IPS DF 4.7 (cell line): ENCODE measurements around the gene MDFIC2.
"Not testable (repeated sequence)": the region's sequence is repeated elsewhere in the genome, so short reads cannot be mapped to it uniquely, and the experiment has no call there.

Experiments used
- DNase-seq: peaks from one replicate; pipeline ENCODE4 v3.0.0-alpha.2; 2013; ENCODE audit warnings: low spot score; ENCODE audit errors: extremely low read depth

MDFIC2 gene

DNA sequence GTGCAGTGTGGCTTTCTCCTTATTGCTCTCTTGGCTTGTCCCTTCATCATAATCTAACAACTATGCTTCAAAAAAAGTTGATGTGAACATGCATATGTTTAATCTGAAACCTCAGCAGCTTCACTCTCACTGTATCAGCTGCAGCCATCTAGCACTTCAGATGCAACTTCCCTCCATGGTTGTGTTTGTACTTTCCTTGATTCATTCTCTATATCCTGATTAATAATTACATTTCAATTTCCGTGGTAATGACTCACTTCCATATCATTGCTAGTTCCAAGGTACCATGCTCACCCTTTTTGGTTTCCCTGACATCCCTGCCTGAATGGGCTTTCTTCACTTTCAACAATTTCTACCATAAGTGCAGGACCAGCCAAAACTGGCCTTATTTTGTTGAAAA is 51.2 kb downstream of the MDFIC2 start:
- no peak for DNase-seq

DNA sequence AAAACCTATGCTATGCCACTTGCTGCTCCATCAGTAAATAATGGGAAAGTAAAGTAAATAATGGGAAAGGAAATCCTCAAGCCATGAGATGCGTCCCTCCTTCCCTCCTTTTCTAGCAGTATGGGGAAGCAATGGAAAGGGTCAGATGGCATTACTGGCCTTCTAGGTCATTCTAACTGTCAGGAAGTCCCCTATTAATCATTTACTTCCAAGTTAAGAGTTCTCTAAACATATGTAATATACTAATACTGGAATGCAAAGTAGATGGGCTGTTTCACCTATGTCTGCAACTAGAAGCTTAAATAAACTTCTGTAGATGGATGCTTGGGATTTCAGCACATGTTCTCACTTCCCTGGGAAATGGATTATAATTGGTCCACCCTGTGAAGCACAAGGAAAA is 55.9 kb downstream of the MDFIC2 start:
- DNase-seq, result no peak

DNA sequence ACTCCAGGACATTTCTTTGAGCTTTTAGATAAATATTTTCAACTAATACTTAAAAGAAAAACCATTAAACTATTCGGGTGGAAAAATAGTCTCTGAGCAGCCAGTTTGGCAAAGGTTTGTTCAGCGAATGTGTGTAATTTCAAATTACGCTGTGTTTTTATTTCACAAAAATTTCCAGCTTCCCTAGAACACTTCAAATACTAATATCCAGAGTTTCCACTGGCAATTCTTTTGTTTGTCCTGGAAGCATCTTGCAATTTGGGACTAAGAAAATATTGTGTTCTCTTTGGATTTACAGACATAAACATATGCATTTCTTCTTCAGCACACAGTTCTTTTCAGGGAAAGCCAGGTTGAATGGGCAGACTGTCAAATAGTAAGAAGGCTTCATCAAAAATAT is 61.9 kb downstream of the MDFIC2 start:
- no peak for DNase-seq

DNA sequence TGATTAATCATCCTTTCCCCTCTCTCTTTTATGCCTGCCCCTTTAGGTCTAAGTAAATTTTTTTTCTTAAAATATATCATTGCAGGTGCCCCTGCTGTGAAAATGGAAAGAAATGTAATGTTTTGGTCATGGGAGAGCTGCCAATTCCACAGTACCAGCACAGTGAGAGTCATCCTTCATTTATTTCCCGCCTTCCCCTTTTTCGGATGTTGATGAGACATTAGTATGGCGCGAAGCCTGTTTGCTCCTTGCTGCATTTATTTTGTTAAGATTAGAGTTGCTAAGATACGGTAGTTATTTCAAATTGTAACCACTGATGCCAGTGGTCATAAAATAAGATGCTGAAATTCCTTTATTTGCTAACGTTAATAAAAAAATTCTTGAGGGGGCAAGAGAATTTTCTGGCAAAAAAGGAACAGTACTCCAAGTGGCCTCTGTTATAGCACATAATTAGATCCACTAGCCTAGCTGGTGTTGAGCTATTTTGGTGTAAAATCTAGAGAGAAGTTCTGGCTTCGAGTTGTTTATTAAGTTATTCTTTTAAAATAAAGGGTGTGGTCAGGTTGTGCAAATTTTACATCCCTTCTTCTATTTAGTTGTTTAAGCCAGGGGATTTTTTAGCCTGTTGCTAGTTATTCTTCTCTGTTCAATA is 62.8 kb downstream of the MDFIC2 start:
- no peak for DNase-seq

DNA sequence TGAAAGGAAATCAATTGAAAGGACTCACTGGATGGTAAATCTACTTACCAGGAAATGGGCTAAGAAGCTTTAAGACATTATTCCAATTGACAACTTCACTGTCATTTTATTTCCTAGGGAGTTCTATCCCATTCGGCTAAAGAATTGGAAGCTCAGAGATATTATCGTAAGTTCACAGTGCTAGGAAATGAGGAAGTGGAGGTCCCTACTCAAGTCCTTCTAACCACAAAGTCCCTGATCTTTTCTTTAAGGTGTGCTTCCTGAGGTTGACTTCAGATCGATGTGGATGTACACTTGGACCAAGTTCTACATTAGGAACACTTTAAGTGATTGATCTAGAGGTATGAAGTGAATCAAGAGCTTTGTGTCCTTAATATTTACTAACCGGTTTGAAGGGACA is 63.6 kb downstream of the MDFIC2 start:
- DNase-seq, result no peak

DNA sequence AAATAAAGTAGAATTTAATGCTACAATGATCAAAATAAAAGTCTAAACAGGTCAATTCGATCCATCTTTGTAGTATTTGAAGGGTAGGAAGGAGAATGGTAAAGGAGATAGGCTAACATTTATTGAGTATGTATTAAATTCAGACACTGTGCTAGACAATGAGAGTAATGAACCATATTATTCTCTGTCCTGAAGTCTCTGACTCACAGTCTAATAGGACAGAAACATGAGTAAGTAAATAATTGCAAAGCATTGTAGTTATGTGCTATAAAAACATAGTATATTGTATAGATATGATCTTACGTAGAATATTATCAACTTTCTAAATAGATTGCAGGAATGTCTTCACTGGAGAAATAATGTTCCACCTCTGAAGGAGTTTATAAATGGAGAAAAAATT is 64.5 kb downstream of the MDFIC2 start:
- no peak for DNase-seq

DNA sequence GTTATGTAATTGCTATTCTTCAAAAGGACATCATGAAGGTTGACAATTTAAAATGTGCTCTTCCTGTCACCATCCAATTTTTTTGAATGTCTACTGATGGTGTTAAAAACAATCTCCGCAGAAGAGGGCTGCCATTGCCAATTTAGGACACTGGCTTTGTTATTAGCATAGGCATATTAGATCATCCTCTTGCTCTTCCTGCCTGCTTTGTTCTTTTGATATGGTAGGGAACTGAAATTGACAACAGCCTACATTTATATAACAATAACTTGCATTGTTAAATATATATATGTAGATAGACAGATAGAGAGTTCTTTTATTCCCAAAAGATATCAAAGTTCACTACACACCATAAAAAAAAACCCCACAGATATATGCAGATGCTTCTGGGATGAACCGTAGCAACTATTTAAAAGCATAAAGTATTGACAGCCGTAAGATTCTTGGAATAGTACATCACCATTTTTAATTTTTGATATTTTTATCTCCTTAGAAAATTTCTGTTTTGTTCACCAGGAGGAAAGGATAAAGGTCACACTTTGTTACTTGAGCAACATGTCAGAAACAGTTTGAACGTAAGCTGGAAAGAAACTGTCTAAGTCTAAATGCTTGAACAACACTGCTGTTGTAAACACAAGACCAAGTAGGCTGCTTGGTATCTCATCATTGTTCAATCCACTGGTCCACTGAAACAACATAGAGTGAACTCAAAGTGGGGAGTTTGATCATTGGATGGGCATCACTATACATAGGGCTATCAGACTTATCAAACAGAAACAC is 66.5 kb downstream of the MDFIC2 start:
- DNase-seq, result no peak

DNA sequence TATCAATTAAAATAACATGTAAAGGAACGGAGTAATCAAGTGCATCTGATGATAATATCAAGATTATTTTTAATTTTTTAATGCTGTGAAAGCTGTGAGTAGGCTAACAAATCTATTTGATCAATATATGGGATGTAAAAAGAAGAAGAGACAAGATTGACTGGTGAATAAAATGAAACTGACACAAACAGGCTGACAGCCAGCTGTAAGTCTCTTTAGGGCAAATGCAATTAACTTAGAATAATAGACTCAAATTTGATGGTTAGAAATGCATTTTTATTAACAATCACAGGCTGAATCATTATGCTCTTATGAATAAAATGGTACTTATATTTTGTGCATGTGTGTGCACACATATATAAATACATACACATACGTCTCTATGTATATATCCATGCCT is 68.0 kb downstream of the MDFIC2 start:
- no peak for DNase-seq

DNA sequence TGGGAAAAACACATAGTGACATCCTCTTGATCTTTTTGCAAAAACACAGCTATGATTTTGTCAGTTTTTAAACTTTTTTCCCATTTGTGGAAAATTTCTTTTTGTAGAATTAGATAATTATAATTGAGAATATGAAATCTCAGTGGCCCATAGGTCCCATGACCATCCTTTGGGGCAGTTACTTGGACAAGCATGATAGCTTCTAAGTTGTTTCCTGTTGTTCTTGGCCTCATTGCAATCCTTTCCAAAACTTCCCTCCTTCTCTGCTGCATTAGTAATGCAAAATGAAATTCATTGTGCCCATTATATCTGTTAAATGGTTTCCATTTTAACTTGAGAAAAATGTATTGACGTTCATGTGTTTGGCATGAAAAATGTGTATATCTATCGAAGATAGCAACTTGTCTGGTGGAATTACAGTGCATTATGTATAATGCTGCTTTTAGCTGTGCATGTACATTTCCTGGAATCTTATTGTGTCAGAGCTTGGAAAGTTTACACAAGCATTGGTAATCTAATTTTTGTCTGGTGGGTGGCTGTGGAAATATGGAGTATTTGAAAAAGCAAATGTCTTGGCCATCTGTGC is 70.0 kb downstream of the MDFIC2 start:
- no peak for DNase-seq

DNA sequence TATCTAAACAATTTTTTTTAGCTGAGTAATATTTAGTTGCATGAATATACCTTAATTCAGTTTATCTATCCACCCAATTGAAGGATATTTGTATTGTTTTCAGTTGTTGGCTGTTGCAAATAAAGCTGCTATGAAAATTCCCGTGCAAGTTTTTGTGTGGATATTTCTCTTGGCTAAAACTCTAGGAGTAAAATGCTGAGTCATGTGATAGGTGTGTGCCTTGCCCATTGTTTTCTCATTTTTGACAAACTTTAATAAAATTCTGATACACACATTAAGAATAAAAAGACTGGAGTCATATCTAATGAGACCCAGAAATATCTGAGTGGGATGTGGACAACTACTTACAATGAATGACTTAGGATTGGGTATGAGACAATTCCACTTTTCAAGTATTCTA is 78.6 kb downstream of the MDFIC2 start:
- DNase-seq, result no peak

DNA sequence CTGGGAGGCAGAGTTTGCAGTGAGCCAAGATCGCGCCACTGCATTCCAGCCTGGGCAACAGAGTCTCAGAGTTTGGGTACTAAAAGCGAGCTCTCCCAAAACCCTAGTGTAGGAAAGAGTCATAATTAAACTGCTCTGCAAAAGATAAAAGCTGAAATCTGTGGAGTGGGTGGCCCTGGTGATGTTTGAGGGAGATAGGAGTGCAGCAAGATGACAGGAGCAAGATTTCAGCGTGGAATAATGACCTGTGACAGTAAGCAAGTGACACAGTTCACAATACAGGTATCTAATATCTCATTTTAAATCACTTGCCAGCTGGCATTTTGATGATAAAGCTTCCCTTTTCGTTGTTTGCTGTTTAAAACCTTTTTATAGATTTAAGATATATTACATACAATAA is 79.3 kb downstream of the MDFIC2 start:
- DNase-seq, result no peak

DNA sequence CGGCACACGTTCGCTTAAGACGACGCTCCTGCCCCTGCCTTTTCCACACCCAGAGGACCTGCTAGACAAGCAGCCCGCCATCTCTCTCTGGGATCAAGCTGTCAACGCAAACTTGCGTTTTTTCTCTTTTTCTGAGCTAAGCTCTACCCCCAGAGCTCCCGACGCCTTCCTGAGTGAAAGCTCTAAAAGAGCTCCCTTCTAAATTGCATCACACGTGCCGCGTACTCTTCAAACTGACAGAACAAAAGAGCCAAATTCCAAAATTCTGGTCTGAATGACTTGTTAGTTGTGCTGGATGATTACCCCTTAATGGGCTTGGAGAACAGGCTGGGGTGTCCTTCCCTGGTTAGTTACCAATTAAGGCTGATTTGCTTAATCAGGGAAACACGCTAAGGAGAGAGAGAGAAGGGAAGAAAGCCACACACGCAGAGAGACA is 81.2 kb downstream of the MDFIC2 start:
- DNase-seq, result no peak

DNA sequence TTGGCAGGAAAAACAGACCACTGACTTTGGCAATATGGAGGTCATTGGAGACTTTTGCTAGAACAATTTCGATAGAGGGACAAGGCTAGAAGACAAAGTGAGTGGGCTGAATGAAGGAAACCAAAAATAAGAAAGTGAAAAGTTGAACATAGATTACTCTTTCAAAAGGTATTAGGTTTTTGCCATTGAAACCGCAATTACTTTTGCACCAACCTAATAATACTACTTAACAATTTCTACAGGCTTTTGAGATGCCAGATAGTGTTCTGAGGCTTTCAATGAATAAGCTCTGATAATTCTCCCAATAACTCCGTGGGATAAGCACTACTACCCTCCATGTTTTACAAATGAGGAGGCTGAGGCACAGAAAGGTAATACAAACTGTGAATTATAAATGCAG is 85.0 kb downstream of the MDFIC2 start:
- DNase-seq, result no peak

DNA sequence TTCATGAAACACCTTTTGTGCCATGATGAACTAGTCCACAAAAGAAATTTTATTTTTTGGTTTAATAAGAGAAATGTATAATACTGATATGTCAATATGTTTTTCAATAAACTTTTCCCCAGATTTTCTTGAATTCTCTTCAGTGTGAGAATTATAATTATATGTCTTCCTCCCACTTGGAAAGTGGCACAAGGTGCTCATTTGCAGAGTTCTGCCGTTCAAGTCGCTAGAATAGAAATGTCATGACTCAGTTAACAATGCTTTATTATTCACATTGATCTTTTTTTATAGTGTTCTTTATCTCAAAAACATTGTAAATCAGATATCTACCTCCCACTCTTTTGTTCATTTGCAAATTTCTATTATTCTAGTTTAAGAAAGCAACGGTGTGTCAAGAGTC is 87.3 kb downstream of the MDFIC2 start:
- DNase-seq, result no peak

DNA sequence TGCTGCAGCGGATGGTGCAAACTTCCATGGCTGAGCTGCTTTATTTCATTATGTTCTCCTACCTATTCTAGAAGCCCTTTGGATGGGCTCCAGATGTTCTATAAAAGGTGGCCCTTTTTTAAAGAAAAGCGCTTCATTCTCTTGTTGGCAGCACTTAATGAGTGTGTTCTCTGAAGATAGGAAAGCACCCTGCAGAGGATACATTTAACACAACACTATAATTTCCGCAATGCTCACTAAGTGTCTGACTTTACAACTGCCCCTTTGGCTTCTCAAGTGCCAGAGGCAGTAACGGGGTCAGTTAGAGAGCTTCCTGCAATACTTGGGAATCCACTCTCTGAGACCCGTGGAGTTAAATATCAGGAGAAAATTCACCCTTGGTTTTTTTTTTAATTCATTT is 88.1 kb downstream of the MDFIC2 start:
- DNase-seq, result no peak

DNA sequence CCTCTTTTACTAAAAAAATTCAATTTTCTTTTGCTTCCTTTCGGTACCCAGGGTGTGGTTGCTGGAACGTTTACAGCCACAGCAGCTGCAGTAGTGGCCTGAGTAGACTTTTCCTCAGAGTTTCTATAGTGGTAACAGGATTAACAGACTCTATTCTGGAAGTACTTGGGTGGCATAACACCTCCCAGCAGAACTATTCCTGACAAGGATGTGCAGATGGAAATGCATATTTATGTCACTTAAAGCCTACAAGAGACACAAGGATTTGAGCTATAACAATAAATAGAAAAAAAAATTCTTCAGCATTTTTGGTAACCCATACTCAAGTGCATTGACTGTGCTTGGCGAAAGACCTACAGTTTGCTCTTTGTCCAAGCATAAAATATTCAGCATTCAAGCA is 94.0 kb downstream of the MDFIC2 start:
- DNase-seq, result no peak

DNA sequence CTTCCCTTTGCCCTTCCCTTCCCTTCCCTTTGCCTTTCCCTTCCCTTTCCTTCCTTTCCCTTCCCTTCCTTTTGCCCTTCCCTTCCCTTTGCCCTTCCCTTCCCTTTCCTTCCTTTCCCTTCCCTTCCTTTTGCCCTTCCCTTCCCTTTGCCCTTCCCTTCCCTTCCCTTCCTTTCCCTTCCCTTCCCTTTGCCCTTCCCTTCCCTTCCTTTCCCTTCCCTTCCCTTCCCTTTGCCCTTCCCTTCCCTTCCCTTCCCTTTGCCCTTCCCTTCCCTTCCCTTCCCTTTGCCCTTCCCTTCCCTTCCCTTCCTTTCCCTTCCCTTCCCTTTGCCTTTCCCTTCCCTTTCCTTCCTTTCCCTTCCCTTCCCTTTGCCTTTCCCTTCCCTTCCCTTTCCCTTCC is 101.2 kb downstream of the MDFIC2 start:
- not testable (repeated sequence) for DNase-seq

DNA sequence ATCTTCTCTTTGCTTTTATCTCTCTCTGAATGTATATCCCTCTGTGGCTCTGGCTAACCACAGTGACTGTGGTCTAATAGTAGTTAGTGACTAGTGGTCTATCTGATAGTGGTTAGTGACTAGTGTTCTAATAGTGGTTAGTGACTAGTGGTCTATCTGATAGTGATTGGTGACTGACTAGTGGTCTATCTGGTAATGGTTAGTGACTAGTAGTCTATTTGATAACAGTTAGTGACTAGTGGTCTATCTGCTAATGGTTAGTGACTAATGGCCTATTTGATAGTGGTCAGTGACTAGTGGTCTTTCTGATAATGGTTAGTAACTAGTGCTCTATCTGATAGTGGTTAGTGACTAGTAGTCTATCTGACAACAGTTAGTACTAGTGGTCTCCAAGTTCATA is 110.5 kb downstream of the MDFIC2 start:
- no peak for DNase-seq

DNA sequence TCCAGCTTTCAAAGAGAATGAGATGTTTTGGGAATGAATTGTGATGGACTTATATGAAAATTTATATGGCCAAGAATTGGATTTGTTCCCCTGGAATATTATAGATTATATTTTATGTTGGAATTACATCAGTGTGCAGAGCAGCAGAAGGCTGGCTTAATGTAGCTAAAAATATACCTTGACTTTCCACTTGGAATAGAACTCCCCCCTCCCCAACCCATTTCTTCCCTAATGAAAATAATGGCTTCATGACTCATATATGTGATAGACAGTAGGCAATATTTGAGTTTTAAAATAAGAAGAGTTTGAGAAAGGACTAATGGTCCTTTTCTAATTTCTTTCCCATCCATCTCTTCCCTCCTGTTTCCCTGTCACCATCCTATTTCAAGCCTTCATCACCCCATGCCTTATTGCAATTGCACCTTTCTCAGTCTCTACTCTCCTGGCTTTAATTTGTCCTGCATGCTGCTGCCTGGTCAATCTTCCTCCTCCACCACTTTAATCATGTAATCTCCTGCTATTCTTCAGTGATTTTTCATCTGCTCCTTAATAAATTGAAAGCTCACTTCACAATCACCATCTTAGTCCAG is 122.5 kb downstream of the MDFIC2 start:
- DNase-seq, result no peak

DNA sequence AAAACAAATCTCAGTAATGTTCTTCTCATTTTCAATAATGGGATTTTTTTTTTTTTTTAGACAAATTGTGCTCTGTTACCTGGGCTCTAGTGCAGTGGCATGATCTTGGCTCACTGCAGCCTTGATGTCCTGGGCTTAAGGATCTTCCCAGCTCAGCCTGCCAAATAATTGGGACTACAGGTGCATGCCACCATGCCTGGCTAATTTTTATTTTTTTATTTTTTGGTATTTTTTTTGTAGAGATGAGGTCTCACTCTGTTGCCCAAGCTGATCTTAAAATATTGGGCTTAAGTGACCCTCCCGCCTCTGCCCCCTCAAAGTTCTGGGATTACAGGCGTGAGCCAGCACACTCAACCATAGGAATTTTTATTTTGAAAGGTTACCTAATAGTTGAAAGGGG is 126.2 kb downstream of the MDFIC2 start:
- no peak for DNase-seq

DNA sequence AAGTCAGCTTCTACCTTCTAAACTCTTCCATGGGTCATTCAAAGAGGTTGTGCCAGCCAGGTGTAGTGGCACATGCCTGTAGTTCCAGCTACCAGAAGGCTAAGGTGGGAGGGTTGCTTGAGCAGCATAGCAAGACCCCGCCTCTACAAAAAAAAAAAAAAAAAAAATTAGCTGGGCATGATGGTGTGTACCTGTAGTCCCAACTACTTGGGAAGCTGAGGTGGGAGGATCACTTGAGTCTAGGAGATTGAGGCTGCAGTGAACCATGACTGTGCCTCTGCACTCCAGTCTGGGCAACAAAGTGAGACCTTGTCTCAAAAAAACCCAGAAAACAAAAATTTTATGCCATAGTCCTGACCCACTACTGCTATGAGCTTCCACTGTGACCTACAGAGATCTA is 126.8 kb downstream of the MDFIC2 start:
- no peak for DNase-seq

DNA sequence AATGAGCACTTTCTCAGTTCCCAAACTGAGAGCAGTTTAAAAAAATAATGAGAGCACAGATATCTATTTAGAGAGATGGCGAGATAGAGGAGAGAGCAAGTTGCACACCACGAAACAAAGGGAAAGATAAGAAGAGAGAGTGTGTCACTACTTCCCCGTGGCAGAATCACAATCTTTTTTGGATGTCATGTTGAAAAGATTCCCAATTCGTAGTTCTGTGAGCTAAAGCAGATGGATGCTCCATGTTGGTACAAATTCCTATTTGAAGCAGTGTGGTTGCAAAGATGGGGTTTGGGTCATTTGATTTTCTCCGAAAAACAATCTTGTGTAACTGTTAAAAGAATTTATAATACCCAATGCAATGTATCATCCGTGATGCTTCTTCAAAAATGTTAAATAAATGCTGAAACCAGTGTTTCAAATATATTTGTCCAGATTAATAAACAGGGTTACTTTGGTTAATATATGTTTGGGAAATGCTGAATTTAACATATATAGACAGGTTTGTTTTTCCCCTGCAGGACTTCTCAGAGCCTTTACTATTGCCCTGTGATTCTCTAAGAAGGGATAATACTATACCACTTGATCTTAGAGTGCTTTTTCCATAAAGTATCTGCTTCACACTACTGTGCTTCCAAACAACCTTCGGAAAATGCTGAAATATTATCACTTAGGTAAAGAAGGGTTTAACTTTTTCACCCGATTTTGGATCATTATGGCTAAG is 128.5 kb downstream of the MDFIC2 start:
- DNase-seq, result no peak
